Bone marrow (tissue), 2 donors: ENCODE data around the gene USP28.
"Not testable (repeated sequence)": the region's sequence is repeated elsewhere in the genome, so short reads cannot be mapped to it uniquely, and the experiment has no call there.

Source experiments
- DNase-seq, 2 donors: peaks; one replicate each; lab custom pipeline; 2025; lab: John Stamatoyannopoulos, UW

USP28 gene, protein sequence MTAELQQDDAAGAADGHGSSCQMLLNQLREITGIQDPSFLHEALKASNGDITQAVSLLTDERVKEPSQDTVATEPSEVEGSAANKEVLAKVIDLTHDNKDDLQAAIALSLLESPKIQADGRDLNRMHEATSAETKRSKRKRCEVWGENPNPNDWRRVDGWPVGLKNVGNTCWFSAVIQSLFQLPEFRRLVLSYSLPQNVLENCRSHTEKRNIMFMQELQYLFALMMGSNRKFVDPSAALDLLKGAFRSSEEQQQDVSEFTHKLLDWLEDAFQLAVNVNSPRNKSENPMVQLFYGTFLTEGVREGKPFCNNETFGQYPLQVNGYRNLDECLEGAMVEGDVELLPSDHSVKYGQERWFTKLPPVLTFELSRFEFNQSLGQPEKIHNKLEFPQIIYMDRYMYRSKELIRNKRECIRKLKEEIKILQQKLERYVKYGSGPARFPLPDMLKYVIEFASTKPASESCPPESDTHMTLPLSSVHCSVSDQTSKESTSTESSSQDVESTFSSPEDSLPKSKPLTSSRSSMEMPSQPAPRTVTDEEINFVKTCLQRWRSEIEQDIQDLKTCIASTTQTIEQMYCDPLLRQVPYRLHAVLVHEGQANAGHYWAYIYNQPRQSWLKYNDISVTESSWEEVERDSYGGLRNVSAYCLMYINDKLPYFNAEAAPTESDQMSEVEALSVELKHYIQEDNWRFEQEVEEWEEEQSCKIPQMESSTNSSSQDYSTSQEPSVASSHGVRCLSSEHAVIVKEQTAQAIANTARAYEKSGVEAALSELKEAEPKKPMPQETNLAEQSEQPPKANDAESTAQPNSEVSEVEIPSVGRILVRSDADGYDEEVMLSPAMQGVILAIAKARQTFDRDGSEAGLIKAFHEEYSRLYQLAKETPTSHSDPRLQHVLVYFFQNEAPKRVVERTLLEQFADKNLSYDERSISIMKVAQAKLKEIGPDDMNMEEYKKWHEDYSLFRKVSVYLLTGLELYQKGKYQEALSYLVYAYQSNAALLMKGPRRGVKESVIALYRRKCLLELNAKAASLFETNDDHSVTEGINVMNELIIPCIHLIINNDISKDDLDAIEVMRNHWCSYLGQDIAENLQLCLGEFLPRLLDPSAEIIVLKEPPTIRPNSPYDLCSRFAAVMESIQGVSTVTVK

DNA sequence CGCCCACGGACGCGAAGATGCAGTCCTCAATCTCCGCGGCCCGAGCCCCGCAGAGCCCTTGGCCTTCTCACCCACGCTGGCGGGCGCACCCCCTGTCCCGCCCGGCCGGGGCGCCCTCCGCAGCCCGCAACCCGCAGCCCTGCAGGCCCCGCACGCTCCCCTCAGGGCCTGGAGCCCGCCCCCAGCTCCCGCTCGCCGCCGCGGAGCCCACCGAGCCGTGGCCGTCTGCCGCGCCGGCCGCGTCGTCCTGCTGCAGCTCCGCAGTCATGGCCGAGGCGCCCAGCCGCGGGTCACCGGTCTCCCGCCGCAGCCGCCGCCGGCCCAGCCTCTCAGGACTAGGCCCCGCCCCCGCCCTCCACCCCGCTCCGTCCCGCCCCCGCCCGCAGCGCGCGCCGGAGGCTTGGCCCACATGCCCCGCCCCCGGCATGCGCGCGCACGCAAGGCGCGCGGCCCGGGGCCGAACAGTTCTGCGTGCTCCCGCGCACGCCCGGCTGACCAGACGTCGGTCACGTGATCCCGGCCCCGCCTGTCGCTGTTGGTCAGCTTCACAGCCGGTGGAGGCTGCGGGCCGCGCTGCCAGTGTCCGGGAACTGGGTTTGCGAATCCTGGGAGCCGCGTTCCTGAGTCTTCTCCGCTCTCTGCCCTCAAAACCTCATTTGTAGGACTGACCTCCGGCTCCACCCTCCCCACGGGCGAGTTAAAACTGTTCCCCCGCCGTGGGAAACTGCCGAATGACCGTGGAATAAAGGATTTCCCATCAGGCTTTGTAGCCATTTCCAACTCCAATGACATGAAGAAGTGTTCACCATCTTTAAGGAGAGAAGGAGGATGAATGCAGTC is at the start of gene USP28:
TSS of gene USP28 (minus strand) at position 339 of the 840 bp plus-strand sequence. CDS start at position 268, 71 bp downstream.
- peak; percentile 53 to 85 for DNase-seq

DNA sequence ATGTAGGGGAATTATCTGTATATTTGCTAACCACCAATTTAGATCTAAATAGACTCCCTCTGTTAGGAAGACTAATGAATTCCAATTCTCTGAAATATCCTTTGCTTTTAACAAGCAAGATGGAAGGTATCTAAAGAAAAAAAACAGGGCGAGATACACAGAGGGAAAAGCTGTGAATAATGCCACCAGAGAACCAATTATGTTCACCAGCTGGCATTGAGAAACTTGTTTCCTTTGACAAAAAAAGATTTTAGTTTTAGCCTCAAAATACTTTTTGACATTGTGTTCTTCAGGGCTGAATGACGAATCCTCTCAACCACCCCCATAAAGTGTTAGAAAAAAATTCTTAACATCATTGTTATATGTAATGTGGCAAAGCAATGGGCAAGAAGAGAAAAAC is 48.2 kb upstream of the USP28 start:
- no peak for DNase-seq

DNA sequence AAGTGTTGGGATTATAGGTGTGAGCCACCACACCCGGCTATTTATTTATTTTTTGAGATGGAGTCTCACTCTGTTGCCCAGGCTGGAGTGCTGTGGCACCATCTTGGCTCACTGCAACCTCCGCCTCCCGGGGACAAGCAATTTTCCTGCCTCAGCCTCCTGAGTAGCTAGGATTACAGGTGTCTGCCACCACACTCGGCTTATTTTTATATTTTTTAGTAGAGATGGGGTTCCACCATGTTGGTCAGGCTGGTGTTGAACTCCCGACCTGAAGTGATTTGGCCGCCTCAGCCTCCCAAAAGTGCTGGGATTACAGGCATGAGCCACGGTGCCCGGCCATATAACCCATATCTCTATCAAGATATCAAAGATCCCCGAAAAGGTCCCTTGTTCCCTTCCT is 36.1 kb upstream of the USP28 start:
- DNase-seq, result not testable (repeated sequence)

DNA sequence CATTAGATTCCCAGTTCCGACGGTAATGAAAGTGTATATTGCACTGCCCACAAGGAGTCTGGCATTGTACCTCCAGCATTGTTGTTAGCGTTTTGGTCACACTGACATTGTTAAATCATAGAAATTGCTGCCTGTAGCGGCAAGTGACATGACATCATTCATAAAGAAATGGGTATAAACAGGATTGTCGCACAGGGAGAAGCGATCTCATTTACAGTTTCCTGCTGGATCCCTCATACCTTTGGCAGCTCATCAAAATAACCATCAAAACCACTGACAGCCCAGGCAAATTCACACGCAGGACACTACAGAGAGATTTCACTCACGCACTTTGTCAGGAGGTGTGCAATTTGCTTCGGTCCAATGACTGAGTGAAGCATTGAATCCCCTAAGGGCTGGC is 32.7 kb upstream of the USP28 start:
- no peak for DNase-seq

DNA sequence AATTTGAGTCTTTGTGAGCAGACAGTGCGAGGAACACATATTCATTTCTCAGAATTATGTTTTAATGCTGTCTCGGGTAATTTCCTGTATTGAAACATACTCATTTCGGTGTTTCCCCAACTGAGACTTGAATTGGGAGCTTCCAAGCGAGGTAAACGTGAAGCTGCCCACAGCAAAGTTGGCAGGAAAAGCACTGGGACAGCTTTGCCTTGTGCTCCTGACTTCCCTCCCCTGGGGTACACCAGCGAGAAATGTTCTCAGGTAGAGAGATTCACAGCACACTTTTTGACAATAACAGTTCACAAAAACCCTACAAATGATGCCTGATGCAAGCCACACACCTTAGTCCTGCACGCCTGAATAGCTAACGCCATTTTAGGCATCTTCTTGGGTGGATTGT is 32.3 kb upstream of the USP28 start:
- DNase-seq, result no peak

DNA sequence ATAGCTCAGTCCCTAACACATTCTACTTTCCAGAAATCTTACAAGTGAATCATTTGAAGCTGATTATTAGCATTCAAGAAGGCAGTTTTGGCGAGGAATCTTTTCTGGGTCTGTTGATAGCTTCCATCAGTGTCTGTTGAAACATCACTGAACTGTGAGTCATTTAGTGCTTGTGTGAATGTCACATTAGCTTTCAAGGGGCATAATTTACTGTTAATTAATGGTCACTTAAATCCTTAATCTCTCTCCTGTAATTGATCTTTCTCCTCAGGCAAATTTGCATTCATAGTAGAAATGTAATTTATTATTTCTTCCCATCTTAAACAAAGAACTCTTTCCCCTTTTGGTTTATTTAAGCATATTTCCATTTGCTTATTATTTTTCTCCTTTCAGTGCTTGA is 31.8 kb upstream of the USP28 start:
- DNase-seq, result no peak

DNA sequence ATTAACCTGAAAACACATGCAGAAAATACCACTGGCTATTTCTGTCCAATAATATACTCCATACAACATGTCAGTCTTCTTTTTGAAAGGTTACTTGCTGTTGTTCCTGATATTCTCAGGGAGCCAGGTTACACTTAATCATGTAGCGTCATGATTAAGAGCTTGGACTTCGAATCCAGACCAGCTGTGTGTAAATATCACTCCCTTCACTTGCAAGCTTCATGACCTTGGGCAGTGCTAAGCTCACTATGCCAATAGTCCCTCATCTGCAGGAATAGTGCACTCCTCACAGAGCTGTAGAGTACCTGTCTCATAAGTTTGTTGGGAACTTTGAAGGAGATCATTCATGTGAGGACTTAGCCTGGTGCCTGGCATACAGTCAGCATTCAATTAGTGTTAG is 31.1 kb upstream of the USP28 start:
- DNase-seq, result no peak

DNA sequence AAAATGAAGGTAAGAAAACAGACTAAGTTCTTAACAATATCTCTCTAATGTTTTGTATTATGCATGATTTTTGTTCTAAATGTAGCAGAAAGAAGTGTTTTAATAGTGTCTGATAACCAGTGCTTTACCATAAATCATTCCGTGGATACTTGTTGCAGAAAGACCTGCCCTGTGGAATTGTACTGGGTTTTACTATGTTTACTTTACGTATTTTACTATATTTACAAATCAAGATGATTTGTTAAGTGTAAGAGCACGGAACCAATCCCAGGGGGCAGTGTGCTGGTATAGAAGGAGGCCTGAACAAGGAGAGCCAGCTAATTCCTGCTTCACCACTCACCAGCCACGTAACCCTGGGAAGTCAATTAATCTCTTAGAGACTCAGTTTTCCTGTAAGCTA is 30.7 kb upstream of the USP28 start:
- DNase-seq, result no peak

DNA sequence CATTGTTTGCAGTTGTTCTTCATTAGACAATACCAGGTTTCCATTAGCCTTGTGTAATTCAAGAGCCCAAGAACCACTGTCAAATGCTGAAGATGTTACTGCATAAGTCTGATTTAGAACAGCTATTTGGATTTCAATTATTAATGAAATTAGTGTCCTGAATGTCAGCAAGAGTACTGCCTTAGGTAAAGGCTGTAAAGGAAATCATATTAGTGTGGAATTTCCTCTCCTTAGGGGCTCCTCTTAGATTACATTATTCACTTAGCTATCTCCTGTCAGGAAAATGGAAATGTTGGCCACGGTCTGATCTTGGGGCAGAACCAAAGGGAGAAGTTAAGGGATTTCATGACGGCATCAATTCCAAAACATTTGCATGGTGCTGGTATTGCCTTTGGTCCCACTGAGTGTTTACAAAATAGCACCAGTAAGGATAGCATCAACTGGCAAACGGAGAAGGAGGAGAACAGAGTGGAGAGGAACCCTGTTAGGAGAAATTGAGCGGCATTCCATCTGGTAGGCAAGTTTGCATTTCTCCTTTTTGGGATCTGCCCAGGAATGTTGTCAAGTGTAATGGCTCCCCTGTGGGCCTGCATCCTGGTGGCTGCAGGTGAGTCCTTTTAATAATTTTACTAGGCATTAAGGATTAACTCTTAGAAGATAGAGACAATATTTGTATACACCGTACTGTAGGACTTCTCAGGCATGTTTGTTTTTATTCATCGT is 29.2 kb upstream of the USP28 start, which contains the start of gene HTR3B:
TSS of gene HTR3B (plus strand) at position 418 of the 723 bp plus-strand sequence. CDS start at position 556, 138 bp downstream.
- DNase-seq, result no peak

DNA sequence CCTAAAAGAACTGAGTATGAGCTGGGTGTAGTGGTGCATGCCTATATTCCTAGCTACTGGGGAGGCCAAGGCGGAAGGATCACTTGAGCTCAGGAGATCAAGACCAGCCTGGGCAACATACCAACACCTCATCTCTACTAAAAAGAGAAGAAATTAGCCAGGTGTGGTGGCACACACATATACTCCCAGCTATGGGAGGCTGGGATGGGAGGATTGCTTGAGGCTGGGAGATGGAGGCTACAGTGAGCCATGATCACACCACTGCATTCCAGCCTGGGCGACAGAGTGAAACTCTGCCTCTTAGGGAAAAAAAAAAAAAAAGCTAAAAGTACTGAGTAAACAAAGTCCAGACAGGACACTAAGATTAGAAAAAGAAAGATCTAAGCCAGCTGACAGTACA is 25.8 kb upstream of the USP28 start:
- no peak for DNase-seq

DNA sequence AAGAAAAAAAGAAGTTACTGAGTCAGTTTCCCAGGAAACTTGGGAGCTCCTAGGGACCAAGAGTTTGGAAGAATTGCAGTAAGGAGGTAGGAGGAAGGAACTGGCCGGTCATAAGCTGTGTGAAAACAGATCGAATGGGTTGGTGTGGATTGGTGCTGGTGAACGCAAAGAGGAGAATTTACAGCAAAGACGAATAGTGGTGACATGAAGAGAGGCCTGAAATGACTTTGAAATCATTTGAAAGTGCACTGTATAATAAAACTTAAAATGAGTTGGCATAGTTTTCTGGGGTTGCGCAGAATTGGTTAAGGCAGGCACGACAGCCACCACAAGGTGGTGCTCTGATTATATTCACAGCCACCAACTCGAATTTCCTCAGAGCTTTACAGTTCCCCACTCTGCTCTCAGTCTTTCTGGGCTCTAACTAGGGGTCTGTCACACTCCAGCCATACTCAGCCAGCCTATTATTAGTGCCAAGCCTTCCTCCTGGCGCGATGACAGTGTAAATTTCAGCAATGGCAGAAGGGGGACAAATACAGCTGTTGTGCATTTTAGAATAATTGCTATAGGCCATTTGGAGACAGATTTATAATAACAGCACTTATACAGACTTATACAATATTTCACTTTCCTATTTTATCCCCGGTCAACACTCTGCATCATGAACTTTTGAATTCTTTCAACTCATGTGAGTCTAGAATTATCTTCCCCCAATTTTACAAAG is 20.9 kb upstream of the USP28 start:
- no peak for DNase-seq

DNA sequence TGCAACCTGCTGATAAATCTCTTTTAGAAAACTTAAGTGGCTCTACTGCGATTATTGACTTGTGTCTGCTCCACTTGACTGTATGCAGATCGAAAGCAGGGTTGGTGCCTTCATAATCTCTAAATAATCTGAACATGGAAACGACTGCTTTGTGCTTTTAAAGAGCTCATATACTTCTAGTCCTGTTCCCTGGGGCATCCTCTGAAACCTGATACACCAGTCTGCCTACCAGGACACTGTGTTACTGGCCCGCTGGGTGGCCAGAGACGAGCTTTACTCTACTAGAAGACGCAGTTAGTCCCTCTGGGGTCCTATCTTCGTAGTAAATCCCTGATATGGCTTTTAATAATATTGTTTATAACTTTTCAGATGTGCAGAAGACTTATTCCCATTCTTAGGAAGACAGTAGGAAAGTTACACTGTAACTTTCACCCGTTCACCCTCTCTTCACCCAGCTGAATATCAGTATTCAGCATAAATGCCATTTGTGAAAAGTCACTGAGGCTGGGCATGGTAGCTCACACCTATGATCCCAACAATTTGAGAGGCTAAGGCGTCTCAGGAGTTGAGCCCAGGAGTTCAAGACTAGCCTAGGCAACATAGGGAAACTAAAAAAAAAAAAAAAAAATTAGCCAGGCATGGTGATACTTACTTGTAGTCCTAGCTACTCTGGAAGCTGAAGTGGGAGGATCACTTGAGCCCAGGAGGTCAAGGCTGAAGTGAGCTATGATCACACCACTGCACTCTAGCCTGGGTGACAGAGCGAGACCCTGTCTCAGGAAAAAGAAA is 20.2 kb upstream of the USP28 start:
- no peak for DNase-seq

DNA sequence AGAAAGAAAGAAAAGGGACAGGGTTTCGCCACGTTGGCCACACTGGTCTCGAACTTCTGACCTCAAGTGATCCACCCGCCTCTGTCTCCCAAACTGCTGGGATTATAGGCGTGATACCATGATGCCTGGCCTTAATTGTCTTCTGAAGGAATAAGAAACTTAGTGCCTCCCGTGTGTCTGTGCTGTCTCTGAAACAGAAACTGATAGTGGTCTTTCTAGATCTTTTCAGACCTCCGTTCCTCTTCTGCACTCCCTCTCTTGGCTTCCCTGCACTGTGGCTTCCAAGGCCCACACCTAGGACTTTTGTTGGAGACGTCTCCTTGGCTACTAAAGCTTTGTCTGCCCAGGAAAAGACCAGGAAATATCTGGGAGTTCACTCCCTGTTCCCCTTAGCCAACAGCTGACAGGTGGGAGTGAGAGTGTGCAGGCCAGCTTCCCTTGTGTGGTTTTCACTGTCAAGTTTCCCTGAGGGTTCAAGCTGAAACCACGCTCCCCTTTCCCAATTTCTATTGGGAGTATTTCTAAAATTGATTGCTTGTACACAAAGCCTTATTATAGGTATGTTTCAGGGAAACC is 19.1 kb upstream of the USP28 start:
- peak in 1 of 2 donors; percentile 7 for DNase-seq

DNA sequence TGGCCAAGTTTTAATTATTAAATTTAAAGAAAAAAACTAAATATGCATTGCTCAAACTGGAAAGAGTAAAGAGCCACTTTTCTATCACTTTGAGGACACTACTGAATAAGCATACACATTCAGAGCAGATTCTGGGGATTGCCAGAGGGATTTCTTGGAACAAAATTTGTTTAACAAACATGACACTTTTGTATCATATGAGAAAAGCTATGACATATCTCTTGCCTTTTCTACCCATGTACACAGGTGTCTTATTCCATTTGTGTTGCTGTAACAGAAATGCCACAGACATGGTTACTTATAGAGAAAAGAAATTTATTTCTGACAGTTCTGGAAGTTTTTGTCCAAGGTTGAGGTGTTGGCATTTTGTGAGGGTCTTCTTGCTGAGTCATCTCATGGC is 13.5 kb upstream of the USP28 start:
- DNase-seq, result no peak

DNA sequence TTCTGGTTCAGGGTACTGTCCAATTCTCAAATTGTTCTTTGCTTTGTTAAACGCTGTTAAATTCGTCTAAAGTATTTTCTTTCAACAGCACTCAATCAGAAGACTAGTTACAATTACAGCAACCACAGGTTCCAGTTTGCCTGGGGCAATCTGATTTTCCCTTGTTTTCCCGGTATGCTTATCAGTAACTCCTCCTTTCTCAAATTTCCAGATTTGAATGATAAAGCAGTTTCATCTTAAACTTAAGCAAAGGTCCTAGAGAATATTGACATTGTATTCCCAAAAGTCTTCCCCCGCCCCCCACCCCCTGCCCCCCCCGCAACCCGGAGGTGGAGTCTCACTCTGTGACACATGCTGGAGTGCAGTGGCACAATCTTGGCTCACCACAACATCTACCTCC is 10.5 kb upstream of the USP28 start:
- no peak for DNase-seq

DNA sequence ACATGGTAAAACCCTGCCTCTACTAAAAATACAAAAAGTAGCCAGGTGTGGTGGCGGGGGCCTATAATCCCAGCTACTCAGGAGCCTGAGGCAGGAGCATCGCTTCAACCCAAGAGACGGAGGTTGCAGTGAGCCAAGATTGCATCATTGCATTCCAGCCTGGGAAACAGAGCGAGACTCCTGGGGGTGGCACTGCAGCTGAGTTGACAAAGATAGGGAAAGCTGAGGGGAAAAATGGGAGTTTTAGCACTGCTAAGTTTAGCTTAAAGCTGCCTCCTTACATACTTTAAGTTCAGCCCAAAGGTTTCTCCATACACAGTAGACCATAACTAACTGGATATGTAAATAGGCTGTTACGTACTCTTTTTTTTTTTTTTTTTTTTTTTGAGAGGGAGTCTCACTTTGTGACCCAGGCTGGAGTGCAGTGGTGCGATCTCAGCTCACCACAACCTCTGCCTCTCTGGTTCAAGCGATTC is 9.0 kb upstream of the USP28 start:
- DNase-seq, result no peak

DNA sequence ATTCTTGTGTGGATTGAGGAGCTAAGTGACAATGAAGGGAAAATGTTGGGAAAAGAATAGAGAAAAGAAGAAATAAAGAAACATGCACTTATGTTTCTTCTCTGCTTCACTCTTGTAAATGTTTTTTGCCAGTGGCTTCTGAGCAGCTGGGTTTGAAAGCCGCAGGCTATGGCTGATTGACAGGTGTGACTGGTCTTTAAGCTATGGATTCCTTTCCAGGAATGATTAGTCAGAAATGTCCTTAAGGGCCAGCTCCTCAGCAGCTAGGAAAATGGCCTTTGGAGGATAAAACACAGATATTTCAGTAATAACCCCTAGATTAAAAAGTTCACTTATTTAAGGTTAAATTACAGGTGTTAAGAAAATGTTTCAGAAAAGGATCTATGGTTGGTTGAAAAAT is 6.5 kb upstream of the USP28 start:
- DNase-seq, result no peak

DNA sequence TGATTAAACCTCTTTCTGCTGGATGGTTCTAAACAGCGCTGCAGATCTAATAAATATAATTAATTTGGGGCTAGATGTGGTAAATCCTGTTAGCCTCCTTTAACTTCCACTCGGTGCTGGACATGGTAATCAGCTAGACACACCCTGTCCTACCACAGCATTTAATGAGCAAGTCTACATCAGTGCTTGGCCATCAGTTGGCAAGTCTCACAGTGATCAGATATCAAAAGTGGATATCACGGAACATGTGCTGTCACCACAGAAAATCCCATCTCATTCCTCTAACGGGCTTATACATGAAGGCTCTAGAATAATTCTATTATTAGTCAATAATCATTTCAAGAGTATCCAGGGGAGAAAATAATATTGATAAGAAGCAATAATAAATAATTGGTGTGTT is 5.6 kb upstream of the USP28 start:
- no peak for DNase-seq

DNA sequence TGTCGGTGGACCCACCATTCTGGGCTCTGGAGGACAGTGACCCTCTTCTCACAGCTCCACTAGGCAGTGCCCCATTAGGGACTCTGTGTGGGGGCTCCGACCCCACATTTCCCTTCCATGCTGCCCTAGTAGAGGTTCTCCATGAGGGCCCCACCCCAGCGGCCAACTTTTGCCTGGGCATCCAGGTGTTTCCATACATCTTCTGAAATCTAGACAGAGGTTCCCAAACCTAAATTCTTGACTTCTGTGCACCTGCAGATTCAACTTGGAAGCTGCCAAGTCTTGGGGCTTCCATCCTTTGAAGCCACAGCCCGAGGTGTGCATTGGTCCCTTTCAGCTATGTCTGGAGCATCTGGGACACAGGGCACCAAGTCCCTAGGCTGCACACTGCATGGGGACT is 4.1 kb upstream of the USP28 start:
- DNase-seq, result not testable (repeated sequence)
